ENCODE results near the gene CASKIN1.
A peak's percentile ranks its signal among the peaks of the same experiment; 100 is the strongest.

The CASKIN1 gene

DNA sequence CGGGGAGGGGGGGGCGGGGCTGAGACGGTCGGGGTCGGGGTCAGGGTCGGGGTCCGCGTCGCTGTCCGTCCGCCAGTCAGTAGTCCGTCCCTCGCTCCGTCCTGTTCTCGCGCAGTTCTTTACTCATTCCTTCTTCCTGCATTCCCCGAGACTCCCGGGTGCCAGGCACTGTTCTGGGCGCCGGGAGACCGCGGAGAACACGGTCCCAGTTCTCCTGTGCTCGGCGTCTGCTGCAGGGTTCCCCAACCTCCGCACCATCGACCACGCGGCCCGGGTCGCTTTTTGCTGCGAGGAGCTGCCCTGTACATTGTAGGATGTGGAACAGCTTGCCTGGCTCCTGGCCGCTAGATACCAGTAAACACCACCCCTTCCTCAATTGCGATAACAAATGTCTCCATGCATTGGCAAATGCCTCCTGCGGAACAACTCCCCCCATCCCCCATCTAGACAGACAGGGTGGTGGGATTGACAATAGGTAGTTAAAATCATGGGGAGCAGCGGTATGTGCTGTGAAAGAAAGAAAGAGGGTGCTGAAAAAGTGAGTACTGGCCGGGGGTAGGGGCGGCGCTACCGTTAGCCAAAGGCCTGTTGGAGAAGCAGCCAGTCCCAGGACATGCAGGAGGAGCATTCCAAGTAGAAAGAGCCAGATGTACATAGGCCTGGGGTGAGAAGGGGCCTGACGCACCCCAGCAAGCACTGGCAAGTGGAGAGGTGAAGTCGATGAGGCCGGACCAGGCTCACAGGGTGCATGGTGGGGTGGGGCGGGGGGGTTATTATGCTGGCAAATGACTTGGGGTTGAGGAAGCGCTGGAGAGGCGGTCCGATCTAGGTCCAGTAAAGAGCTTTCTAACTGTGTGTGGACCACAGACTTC, 40.2 kb downstream of the CASKIN1 start:
- no peak for DNase-seq (ENCODE audit: low read depth, low spot score)

DNA sequence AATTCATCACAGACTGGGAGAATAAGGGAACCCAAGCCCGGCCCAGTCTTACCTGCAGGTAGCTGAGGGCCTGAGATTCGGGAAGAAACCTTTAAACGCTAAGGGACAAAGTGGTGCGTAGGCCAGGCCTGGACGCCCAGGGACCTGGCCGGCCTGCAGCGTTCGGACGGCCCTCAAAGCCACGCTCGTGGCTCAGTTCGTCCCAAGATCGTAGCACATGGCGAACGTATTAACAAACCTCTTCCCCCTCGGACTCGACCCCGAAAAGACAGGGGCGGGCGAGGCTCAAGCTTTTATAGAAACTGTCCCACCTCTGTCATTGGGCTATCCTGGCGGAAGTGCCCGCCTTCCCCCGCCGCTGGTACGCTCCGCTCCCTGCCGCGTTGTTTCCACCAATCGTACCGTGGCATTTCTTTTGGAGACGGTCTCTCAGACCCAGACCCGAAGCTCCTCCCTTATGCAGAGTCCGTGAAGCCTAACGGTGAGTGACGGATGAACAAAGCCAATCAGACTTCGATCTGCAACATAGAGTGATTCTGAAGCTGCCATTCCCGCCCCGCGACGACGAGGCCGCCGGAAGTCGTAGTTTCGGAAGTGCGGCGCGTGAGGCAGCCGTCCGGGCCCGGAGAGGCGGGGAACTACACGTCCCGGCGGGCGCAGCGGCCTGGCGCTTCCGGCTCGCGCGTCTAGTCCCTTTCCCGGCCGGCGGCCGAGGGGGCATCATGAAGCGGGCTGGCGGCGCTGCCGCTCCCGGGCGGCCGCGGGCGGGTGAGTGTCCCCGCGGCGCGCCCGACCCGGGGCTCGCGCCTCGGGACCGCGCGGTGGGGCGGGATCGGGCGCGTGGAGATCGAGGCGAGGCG, 41.1 kb downstream of the CASKIN1 start, which contains the start of gene TRAF7:
Gene TRAF7, plus strand, starts transcription at position 692 of the 860 bp plus-strand sequence. CDS start 8,139 bp downstream, outside the sequence.
- DNase-seq (ENCODE audit: low read depth, low spot score): peak; percentile 100

DNA sequence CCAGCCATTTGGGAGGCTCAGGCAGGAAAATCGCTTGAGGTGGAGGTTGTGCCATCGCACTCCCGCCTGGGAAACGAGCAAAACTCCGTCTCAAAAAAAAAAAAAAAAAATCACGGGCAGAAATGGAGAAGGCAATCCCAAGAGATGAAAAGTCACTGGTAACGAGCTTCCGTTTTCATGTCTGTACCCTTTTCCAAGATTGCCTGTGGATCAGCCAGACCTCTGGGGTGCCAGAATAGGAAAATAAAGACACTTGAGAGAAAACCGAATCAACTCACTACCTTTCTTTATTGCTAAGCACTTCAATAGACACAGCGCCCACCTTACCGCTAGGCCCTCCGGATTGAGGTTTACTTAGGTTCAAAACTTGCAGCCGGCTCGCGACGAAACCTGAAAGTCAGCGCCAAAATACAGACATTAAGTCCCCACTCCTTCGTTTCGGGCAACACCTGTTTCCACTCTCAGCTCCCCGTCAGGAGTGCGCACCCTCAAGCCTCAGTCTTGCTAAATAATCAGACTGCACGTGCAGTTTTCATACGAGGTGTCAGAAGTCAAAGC, 41.8 kb downstream of the CASKIN1 start:
- no peak for DNase-seq (ENCODE audit: low read depth, low spot score)

DNA sequence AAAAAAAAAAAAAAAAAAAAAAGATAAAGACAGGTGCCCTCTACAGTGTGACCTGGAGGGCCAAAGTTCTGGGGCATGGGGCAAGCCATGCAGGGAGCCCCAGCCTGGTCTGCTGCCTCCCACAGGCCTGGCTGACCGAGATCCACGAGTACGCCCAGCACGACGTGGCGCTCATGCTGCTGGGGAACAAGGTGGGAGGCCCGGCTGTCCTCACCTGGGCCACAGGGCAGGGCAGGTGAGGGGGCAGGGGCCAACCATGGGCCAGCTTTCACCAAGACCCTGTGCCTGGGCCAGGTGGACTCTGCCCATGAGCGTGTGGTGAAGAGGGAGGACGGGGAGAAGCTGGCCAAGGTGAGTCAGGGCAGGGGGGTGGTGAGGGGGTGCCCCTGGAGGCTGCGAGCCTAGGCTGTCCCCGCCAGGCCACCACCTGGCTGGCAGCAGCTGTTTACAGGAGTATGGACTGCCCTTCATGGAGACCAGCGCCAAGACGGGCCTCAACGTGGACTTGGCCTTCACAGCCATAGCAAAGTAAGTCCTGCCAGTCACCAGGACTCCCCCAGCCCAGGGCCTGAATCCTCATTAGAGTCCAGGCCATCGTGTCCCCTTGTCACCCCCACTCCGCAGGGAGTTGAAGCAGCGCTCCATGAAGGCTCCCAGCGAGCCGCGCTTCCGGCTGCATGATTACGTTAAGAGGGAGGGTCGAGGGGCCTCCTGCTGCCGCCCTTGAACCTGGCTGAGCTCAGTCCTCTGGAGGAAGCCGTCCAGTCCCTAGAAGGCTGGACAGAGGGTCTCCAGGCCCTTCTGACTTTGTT, 43.5 kb downstream of the CASKIN1 start:
- DNase-seq (ENCODE audit: low read depth, low spot score): no peak

DNA sequence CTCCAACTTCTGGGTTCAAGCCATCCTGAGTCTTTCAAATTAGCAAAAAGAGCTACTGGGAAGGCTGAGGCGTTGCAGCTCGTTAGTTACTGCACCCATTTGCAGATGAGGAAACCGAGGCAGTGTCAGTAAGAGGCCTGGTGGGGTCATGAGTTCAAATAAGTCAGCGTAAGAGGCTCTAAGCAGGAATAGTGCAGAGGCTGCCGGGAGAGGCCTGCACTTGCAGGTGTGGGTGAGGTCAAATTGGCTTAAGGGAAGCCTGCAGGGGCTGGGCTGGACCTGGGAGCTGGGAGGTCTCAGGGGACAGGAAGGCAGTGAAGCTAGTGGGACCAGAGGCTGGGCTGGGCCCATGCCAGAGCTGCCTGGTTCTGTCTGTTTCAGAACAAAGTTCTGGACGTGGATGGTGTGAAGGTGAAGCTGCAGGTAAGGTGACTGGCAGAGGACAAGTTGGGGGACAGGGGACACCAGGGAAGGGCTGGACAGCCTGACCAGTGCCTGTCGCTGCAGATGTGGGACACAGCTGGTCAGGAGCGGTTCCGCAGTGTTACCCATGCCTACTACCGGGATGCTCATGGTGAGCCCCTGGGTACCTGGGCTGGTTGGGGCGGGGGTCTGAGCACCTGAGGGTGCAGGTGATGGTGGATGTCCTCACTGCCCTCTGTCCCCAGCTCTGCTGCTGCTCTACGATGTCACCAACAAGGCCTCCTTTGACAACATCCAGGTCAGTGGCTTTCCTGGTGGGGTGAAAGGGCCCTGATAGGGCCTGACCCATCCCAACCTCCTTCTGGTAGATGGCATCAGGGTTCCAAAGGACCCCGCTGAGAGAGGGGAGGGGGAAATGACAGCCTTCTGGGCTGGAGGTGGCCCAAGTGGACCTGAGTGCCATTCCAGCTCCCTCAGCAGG, 45.0 kb downstream of the CASKIN1 start:
- no peak for DNase-seq (ENCODE audit: low read depth, low spot score)

DNA sequence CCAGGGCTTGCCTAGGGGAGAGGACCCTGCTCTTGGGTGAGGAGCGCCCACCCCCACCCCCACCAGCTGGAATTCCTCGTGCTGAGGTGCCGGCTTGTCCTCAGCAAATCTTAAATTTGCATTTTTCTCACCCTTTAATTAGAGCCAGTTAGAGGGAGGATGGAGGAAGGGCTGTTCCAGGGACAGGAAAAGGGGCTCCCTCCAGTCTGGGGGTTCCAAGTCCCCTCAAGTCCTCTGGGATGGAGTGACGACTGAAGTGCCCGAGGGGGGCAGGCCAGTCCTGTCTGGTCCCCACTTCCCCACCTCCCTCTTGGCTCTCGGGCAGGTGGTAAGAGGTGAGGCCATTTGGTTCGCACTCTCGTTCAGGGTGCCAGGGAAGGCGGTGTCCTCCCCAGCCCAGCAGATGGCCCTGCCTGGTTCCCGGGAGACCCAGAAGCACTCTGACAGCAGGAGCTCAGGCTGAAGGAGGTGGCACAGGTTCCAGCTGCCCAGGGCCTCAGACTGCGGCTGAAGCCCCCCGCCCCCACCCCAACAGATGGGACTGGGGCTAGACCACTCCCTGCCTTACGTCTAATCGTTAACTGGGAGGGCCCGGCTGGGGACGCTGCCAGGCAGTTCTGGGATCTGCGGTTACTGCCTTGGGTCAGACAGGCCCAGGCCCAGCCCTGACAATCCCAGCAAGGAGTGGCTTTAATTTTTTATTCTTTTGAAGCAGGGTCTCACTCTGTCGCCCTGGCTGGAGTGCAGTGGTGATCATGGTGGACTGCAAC, 45.8 kb downstream of the CASKIN1 start:
- no peak for DNase-seq (ENCODE audit: low read depth, low spot score)

DNA sequence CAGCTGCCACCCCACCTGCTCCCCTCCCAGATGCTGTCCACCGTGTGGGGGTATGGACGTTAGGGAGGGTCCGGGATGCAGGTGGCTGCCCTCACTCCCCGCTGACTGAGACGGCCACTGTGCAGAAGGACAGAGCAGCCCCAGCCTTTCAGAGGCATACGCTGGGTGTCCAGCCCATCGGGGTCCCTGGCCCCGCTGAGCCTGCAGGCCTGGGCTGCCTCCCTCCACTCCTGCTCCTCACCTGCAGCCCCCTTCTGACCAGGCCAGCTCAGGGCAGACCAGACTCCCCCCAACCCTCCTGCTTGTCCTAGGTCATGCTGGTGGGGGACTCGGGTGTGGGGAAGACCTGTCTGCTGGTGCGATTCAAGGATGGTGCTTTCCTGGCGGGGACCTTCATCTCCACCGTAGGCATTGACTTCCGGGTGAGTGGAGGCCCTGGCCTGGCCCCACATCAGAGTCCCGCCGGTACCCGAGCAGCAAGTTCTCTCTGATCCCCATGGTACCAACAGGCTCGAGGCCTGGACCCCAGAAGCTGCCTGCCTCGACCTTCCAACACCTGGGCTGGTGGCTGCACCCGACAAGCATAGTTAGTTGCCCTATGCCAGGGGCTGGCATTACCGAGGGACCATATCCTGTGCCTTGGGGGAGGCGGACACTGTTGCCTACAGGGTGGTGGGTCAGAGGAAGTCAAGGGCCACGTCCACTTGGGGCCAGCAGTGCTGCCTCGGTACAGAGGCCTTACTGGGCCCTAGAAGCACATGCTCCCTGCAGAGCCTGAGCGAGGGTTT, 46.6 kb downstream of the CASKIN1 start:
- no peak for DNase-seq (ENCODE audit: low read depth, low spot score)

DNA sequence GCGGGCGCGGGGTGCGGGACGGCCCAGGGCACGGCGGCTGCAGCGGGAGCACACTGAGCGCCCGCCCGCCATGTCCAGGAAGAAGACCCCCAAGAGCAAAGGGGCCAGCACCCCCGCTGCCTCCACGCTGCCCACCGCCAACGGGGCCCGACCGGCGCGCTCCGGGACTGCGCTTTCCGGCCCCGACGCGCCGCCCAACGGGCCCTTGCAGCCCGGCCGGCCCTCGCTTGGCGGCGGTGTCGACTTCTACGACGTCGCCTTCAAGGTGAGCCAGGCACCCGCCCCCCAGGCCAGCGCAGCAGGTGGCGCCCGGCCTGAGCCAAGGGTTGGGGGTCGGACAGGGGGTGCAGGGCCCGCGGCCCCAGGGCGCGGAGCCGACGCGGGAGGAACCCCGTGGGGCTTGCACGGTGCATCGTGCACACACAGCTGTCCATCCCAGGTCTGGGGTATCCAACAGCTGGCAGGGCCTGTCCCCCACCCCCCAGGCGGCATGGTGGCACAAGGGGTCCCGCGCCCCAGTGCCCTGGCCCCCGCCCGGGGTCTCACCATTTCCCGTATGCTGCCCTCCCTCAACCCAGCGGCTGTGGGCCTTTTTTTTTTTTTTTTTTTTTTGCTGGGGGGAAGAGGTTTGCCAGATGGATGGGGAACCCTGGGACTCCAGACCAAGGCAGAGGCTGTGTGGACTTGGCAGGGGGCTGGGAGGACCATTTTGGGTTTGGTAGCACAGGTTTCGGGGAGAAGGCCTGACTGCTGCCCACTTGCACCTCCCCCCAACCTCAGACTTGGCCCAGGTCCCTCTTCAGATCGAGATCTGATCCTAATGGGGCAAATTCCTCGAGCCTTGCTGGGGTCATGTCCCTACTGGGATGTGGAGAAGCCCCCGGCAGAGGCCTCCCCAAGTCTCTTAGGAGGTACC, 47.4 kb downstream of the CASKIN1 start:
- no peak for DNase-seq (ENCODE audit: low read depth, low spot score)

DNA sequence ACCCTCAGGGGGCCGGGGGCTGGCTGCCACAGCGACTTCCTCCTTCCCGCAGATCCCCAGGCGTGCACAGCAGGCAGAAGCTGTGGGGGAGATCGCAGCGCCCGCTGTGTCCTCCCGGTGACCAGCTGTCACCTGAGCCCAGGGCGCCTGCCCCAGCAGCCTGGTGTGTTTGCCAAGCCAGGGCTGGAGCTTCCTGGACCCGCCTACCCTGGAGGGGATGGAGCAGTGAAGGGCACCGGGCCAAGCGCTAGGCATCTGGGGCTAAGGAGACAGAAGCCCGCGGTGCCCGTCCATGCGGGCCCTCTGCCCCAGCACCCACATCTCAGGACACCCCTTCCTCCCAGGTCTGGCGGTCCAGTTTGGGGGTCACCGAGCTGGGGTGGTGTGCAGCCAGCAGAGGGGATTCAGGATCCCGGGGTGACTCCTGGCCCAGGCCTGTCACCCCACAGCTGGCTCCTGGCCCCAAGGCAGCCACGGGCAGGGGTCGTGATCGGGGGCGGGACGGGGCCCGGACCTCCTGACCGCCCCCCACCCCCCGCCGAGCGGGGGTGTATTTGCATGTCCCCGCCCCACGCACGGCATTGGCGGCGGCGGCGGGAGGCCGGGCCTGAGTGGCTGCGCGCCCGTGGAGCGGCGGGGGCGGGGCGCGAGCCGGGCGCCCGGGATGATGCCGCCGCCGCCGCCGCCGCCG, 48.3 kb downstream of the CASKIN1 start, which contains the start of gene RAB26:
Gene RAB26, plus strand, starts transcription at position 645 of the 691 bp plus-strand sequence. CDS start 159 bp downstream, outside the sequence.
- DNase-seq (ENCODE audit: low read depth, low spot score): no peak

DNA sequence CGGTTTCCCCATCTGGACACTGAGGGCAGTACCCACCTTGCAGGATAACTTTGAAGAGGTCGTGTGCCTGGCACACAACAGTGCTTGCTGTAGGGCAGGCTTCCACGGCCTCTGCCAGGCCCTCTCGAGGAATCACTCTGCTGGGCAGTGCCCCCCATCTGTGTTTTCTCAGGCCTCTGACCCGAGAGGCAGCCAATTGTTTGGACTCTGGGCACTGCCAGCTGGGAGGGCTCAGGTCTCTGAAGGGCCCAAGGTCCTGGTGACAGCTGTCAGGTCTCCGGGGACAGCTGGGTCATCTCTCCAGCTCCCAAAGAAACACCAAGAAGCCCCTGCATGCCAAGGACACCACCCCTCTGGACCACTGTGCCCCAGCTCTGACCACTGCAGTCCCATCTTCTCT, 49.0 kb downstream of the CASKIN1 start:
- no peak for DNase-seq (ENCODE audit: low read depth, low spot score)

DNA sequence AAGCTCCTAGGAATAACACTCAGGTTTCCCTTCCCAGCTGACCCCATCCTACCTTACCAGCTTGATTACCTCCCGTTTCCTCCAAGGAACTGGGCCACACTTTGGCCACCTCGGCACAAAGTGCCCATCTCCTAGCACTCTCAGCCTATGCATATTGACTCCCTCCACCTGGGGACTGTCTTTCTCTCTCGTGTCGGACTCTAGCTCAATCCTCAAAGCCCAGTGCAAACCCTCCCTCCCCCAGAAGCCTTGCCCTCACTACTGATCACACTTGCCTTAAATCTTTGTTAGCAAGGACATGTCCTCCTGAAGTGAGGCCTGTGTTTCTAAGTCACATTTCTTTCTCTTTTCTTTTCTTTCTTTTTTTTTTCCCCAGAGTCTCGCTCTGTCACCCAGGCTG, 50.6 kb downstream of the CASKIN1 start:
- DNase-seq (ENCODE audit: low read depth, low spot score): no peak

DNA sequence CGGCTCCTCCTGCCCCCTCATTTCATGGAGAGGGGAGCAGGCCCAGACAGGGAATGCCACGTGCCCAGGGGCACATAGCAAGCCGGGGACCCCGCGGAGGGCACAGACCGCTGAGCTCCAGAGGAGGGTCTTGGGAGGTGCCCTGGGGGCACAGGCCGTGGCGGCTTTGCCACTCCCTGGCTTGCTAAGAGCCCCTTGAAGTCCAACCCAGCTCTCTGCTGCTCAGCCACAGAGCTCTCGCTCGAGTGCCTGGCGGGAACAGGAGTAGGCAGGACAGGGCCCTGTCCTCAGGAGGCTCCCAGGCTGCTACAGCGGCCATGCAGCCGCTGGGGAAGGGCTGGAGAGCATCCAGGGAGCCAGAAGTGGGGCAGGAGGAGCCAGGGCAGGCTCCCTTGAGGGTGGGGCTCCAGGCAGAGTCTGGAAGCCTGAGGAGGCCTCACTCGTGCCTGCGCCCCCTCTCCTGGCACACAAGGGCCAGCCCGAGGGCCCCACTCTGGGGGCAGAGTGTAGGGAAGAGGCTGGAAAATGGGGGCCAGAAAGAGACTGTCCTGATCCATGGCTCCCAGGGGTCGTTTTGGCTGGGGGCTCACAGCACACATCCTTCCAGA, 52.4 kb downstream of the CASKIN1 start:
- DNase-seq (ENCODE audit: low read depth, low spot score): no peak

DNA sequence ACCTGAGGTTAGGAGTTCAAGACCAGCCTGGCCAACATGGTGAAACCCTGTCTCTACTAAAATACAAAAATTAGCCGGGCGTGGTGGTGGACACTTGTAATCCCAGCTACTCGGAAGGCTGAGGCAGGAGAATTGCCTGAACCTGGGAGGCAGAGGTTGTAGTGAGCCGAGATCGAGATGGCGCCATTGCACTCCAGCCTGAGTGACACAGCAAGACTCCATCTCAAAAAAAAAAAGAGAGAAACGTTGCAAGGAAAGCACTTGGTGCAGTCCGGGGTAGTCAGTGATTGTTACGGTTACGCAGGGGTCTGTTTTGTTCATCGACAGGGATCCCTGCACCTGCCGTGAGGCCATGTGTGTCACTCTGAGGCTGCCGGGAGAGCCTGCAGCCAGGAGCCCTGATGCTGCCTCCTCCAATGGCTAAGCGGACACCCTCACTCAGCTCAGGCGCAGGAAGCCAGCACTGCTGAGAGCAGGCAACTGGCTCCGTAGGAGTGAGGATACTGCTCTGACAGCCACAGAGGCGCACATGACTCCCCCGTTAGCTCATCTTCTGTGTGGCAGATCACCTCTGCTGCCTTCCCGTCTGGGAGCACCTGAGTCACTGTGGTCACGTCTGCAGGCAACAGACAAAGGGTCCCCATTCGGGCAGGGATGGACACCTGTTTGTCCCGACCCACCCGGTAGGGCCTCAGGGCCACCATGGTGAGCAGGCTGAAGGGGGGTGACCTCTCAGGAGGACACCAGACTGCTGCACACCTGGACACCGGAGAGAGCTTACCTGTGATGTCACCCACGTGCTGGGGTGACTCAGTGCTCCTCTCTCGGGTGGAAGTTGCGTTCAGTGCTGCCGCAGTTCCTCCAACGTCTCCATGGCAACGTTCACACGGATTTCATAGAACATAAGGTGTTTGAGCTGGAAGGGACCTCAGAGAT, 53.2 kb downstream of the CASKIN1 start:
- no peak for DNase-seq (ENCODE audit: low read depth, low spot score)

DNA sequence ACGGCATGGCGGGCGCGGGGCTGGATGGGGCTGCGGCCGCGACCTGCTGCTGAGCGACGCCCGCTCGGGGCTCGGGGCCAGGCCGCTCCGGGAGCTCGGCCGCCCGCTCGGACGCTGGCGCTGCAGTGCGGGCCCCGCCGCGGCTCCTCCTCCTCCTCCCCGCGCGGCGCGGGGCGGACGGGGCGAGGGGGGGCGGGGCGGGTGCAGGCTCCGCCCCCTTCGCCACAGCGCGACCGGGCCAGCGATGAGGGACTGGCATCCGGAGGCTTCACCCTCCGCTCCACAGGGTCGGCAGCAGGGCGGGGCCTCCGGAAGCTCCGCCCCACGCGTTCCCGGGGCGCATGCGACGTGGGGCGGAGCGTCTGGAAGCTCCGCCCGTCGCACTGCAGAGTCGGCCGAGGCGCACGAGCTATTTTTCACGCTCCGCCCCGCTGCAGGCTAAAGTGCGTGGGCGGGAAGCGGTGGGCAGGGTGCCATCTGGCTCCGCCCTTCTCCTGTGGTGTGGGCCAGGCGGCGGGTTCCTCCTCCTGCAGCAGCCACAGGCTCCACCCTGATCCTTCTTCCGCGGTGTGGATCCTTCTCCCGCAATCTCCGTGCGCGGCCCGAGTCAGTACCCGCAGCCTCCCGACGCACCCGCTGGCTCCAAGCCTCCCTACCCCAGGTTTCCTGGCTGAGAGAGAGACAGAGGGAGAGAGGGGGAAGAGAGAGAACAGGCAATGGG, 60.5 kb downstream of the CASKIN1 start, which contains the start of gene PKD1:
Gene PKD1, minus strand, starts transcription at position 129 of the 721 bp plus-strand sequence. CDS start 209 bp downstream, outside the sequence.
- peak; percentile 89 for DNase-seq (ENCODE audit: low read depth, low spot score)
